ENCODE measurements around the gene STRBP. TPM values are rescaled to one million over a fixed set of nuclear protein-coding genes. Genes with fewer than 3 reads are reported as not detected.
"Not testable (repeated sequence)": the region's sequence is repeated elsewhere in the genome, so short reads cannot be mapped to it uniquely, and the experiment has no call there.

STRBP gene
- total and polyA plus RNA-seq, 8 donors: 16.5 to 40.4 (median 36.8) TPM

GRCh38 chr9:123206065-123206464 is 62.3 kb downstream of the STRBP start:
- Histone ChIP-seq H3K9me3 (no peaks in the 10 kb centered on the region), H3K27me3 (no peaks in the 10 kb centered on the region), H3K36me3 (no peaks in the 10 kb centered on the region), H3K4me3 (no peak overlapping the region), H3K4me1 (no peaks in the 10 kb centered on the region), H3K27ac (no peak overlapping the region)
- intact Hi-C loops (cut with DNase I): no loop called here
- DNase-seq (no peak), ATAC-seq (no peak)
- TF ChIP-seq, protein P1, sequence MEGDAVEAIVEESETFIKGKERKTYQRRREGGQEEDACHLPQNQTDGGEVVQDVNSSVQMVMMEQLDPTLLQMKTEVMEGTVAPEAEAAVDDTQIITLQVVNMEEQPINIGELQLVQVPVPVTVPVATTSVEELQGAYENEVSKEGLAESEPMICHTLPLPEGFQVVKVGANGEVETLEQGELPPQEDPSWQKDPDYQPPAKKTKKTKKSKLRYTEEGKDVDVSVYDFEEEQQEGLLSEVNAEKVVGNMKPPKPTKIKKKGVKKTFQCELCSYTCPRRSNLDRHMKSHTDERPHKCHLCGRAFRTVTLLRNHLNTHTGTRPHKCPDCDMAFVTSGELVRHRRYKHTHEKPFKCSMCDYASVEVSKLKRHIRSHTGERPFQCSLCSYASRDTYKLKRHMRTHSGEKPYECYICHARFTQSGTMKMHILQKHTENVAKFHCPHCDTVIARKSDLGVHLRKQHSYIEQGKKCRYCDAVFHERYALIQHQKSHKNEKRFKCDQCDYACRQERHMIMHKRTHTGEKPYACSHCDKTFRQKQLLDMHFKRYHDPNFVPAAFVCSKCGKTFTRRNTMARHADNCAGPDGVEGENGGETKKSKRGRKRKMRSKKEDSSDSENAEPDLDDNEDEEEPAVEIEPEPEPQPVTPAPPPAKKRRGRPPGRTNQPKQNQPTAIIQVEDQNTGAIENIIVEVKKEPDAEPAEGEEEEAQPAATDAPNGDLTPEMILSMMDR (IDR thresholded peaks at IDR 0.05): no peak

GRCh38 chr9:123201083-123201482 is 67.3 kb downstream of the STRBP start:
- Histone ChIP-seq H3K36me3 (no peaks in the 10 kb centered on the region), H3K4me1 (no peaks in the 10 kb centered on the region), H3K4me3 (no peak overlapping the region), H3K27me3 (no peaks in the 10 kb centered on the region), H3K9me3 (no peaks in the 10 kb centered on the region), H3K27ac (no peak overlapping the region)
- DNase-seq: no peak
- intact Hi-C loops (cut with DNase I): no loop called here
- TF ChIP-seq, protein P1 (IDR thresholded peaks at IDR 0.05): no peak
- ATAC-seq: no peak

DNA sequence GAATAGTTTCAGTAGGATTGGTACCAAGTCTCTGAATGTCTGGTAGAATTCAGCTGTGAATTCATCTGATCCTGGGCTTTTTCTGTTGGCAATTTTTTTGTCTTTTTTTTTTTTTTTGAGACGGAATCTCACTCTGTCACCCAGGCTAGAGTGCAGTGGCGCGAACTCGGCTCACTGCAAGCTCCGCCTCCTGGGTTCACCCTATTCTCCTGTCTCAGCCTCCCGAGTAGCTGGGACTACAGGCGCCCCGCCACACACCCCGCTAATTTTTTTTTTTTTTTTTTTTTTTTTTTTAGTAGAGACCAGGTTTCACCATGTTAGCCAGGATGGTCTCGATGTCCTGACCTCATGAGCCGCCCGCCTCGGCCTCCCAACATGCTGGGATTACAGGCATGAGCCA is 67.9 kb downstream of the STRBP start:
- H3K9me3 ChIP-seq; H3K27ac ChIP-seq; H3K27me3 ChIP-seq; DNase-seq; H3K4me3 ChIP-seq; H3K36me3 ChIP-seq; ATAC-seq; H3K4me1 ChIP-seq; intact Hi-C loops (cut with DNase I): not testable (repeated sequence)

DNA sequence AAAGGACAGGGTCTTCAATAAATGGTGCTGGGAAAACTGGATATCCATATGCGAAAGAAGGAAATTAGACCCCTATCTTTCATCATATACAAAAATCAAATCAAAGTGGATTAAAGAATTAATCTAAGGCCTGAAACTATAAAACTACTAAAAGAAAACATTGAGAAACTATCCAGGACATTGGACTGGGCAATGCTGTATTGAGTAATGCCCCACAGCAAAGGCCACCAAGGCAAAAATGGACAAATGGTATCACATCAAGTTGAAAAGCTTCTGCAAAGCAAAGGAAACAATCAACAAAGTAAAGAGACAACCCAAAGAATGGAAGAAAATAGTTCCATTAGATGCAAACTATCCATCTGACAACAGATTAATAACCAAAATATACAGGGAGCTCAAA is 72.3 kb downstream of the STRBP start:
- Histone ChIP-seq H3K4me1 (peaks cover 0 to 3% of the 10 kb centered on the region in 2 donors), H3K36me3 (no peaks in the 10 kb centered on the region), H3K9me3 (no peaks in the 10 kb centered on the region), H3K27ac (no peak overlapping the region), H3K27me3 (no peaks in the 10 kb centered on the region), H3K4me3 (no peak overlapping the region)
- TF ChIP-seq, protein P1 (IDR thresholded peaks at IDR 0.05): no peak
- intact Hi-C loops (cut with DNase I): no loop called here
- no peak for ATAC-seq
- no peak for DNase-seq

DNA sequence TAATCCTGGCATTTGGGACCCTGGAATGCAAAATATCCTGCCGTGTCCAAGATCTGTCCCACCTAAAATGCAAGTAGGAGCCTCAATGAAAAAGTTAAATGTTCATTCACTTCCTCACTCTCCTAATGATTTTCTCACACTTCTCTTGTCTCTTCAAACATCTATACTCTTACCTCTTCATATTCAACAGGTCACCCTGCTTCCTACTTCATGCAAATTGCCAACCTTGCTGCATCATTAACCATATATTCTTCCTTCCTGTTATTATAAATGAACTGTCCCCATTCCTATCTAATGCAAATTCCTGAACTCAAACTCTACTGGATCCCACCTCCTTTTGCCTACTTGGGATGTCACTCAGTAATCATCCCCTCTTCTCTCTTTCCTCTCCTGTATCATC is 74.4 kb downstream of the STRBP start:
- DNase-seq (no peak), ATAC-seq (no peak)
- no peaks in the 10 kb centered on the region for H3K27me3 ChIP-seq
- intact Hi-C loops (cut with DNase I): no loop called here
- no peak overlapping the region for H3K27ac ChIP-seq
- H3K9me3 ChIP-seq: no peaks in the 10 kb centered on the region
- H3K36me3 ChIP-seq: no peaks in the 10 kb centered on the region
- TF ChIP-seq, protein P1 (IDR thresholded peaks at IDR 0.05): no peak
- H3K4me1 ChIP-seq: peaks cover 0 to 3% of the 10 kb centered on the region in 2 donors
- no peak overlapping the region for H3K4me3 ChIP-seq

DNA sequence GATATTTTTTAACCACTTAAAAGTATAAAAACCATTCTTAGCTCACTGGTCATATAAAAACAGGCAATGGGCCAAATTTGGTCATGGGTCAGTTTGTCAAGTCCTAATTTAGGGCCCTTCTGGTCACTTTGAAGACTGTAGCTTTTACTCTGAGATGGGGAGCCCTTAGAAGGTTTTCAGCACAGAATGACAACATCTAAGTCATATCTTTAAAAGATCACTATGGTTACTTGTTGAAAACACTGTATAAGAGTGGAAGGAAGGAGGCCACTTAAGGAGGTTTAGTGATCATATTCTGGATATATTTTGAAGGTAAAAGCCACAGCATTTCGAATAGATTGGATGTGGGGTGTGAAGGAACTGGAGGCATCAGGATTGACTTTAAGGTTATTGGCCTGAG is 76.7 kb downstream of the STRBP start:
- Histone ChIP-seq H3K27me3 (no peaks in the 10 kb centered on the region), H3K4me1 (peaks cover 0 to 3% of the 10 kb centered on the region in 2 donors), H3K9me3 (no peaks in the 10 kb centered on the region), H3K27ac (no peak overlapping the region), H3K4me3 (no peak overlapping the region), H3K36me3 (no peaks in the 10 kb centered on the region)
- DNase-seq: no peak
- ATAC-seq: no peak
- intact Hi-C loops (cut with DNase I): no loop called here
- TF ChIP-seq, protein P1 (IDR thresholded peaks at IDR 0.05): no peak
